Fibroblast of pulmonary artery (primary cell): ENCODE data around the gene SLC39A5.
"Not testable (repeated sequence)": the region's sequence is repeated elsewhere in the genome, so short reads cannot be mapped to it uniquely, and the experiment has no call there.

Experiments used
- DNase-seq: peaks from one replicate; pipeline ENCODE4 v3.0.0-alpha.2; 2010; ENCODE audit warnings: low read depth
- H3K4me3 ChIP-seq: replicated peaks from 2 replicates; pipeline ENCODE4 v1.5.1; 2011; ENCODE audit warnings: low read depth, mild to moderate bottlenecking, control low read depth, low read length, moderate library complexity
- CTCF ChIP-seq: IDR thresholded peaks from 2 replicates; pipeline ENCODE4 v1.5.1; 2011; ENCODE audit warnings: mild to moderate bottlenecking, control low read depth, low read length, inconsistent platforms; ENCODE audit errors: missing control alignments

The SLC39A5 gene

GRCh38 chr12:56260921-56261320, 31.1 kb downstream of the SLC39A5 start:
- no peak overlapping the region for H3K4me3 ChIP-seq
- TF ChIP-seq CTCF = no peak
- no peak for DNase-seq

GRCh38 chr12:56261503-56262232, 31.8 kb downstream of the SLC39A5 start:
- TF ChIP-seq CTCF = no peak
- H3K4me3 ChIP-seq = no peak overlapping the region
- DNase-seq = peak; percentile 38

- not testable (repeated sequence) for DNase-seq, H3K4me3 ChIP-seq
Observed at GRCh38 chr12:56262955-56263354, 33.1 kb downstream of the SLC39A5 start.

- H3K4me3 ChIP-seq = peak overlapping the region; percentile 73
- DNase-seq = not testable (repeated sequence)
Observed at GRCh38 chr12:56266068-56266692, 36.3 kb downstream of the SLC39A5 start.

- peak; percentile 69 for TF ChIP-seq CTCF
- peak within 1 kb of the TSS; percentile 73 for H3K4me3 ChIP-seq
- peak; percentile 84 for DNase-seq
Observed at GRCh38 chr12:56266693-56267442, 37.0 kb downstream of the SLC39A5 start, which contains the start of gene COQ10A. COQ10A (plus strand) TSS chr12:56266942; CDS start chr12:56267119, 177 bp downstream.

- H3K4me3 ChIP-seq = peak overlapping the region; percentile 73
- no peak for DNase-seq
- TF ChIP-seq CTCF = no peak
Observed at GRCh38 chr12:56267443-56268071, 37.7 kb downstream of the SLC39A5 start.

- peak; percentile 44 for DNase-seq
- no peak overlapping the region for H3K4me3 ChIP-seq
- peak; percentile 59 for TF ChIP-seq CTCF
Observed at GRCh38 chr12:56271031-56271430, 41.2 kb downstream of the SLC39A5 start.

- DNase-seq, H3K4me3 ChIP-seq: not testable (repeated sequence)
Observed at GRCh38 chr12:56272468-56272867, 42.6 kb downstream of the SLC39A5 start.
